GM18868 (cell line): ENCODE results near the gene GRB14.
"Not testable (repeated sequence)": the region's sequence is repeated elsewhere in the genome, so short reads cannot be mapped to it uniquely, and the experiment has no call there.

ENCODE experiments used
- ATAC-seq: cut with Tn5 transposase; IDR thresholded peaks from one replicate; pipeline ENCODE4 v1.9.1; 2021; ENCODE audit warnings: mild to moderate bottlenecking, moderate library complexity; ENCODE audit not compliant: unreplicated experiment

GRB14 gene

DNA sequence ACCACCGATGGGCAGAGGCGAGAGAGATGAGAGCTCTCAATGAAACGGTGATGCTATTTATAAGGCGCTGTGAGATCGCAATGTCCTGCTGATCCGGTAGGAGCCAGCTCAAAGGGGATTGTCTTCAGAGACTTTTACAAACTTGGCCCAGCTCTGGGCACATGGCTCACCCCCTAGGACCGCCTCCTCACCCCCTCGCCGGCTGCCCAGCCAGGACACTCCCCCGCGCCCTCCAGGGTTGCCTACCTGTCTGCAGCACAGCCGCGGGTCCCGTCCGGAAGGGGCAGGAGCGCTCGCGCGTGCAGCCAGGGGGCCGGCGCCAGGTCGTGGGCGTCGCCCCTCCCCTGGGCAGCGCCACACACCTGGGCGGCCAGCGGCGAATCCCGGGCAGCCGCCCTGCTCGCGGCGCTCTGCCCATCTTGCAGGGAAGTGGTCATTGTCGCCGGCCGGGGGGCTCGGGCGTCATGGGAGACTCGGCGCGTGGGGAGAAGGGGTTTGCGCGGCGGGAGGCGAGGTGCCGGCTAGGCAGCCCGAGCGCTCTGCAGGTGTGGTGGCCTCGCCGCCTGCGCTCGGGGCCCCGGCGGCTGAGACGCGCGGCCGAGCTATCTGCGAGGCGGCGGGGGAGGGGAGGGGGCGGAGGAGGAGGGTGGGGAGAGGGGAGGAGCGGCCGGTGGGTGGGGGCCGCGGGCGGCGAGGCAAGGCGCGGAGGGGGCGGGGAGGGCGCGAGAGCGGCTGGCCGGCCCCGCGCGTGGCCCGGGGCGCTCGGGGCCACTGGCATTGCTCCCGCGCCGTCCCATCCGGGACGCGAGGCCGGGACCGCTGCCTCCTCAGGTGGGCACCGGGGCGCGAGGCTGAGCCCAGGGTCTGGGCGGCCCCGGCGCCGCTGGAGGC lies at the start of gene GRB14:
Gene GRB14, minus strand, starts transcription at position 610 of the 891 bp plus-strand sequence. Its CDS starts 173 bp downstream, at position 437.
- ATAC-seq = no peak

DNA sequence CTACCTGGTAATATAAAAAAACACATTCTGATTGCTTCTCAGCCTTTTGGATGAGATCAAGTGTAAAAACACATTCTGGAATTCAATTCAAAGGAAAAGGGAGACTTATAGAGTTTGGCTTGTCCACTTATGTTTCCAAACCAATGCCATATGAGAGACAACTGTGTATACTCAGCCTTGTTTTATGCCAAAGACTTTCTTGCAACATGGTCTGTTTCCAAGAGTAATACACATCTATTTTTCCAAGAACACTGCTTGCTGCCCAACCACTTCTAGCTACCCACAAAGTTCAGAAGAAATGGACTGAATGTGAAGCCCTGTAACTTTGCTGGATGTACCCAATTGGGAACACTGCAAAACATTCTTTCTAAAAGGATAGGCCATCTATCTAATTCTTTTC lies 48.0 kb upstream of the GRB14 start:
- no peak for ATAC-seq

- no peak for ATAC-seq
Measured at GRCh38 chr2:164667566-164667965, 46.3 kb upstream of the GRB14 start.

DNA sequence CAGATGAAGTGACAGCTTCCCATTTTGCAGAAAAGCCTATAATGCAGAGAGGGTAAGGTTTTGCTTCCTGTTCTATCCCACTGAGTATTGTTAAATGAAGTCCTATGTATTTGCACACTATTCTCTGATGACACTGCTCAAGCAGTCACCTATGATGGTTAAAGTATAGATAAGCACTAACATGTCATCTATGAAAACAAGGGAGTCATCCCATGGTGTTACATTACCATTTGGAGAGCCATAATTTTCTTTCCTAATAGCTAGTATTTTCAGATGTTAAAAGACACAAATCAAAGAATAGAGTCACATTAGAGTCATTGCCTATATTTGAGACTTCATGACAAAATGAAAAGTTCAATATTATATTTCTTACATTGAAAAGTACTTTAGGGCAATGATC lies 42.8 kb upstream of the GRB14 start:
- ATAC-seq = no peak

- no peak for ATAC-seq
Measured at GRCh38 chr2:164662868-164663631, 41.8 kb upstream of the GRB14 start.

DNA sequence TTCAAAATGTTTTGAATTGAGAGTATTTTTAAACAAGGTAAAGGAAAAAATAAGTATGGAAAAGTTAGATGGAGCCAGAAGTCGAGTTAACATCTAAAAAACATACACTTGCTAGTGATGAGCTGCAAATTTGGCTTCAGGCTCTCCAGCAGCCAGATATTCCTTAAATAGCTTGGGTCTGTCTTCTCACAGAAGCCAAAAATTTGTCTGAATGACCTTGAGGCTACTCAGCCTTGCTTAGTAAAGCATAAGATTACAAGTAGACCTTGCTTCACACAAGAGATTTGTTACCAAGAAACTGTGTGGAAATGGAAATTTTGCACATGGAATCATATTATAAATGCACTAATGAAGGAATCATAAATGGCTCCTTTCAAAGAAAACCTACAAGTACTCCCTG lies 40.8 kb upstream of the GRB14 start:
- ATAC-seq = no peak

GRCh38 chr2:164661349-164661748 lies 40.1 kb upstream of the GRB14 start:
- no peak for ATAC-seq

GRCh38 chr2:164657129-164657528 lies 35.8 kb upstream of the GRB14 start:
- ATAC-seq = no peak

DNA sequence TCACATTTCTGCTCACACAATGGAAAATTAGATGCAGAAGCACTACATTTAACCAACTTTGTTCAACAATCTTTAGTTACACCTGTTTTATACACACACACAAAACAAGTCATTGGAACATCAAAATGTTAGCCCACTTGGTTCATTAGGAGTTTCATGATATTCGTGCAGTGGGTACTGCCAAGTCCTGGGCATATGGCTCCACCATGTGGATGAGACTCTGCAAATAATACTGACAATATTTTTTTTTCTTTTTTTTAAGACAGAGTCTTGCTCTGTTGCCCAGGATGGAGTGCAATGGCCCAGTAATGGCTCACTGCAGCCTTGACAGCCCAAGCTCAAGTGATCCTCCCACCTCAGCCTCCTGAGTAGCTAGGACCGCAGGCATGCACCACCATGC lies 34.5 kb upstream of the GRB14 start:
- no peak for ATAC-seq

GRCh38 chr2:164655336-164655735 lies 34.1 kb upstream of the GRB14 start:
- ATAC-seq = no peak

GRCh38 chr2:164651361-164651760 lies 30.1 kb upstream of the GRB14 start:
- no peak for ATAC-seq

DNA sequence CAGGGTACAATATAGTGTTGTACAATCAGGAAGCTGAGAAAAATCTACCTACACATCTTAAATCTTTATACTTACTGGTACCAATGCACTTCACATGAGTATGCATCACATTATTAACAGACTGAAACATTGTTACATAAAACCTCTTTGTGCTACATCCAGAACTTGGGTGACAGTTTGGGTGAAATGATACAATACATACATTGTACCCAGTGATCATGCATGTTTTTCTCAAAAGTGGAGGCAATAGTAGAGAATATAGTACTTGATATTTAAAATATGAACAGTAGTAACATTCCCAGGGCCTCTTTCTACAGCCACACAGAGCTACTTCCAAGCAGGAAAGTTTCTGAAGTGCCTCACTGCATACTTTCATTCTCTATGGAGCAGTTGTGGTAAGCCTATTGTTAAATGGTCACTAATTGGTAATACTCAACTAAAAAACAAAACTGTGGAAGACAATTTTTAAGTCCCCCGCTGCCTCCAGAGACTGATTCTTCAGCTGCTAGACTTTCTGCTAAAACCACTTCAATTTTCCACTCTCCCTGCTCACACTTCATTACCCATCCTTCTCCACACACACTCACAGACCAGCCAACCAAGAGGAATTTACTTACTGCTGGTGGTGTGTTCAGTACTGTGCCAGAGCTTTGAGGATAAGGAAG lies 22.9 kb upstream of the GRB14 start:
- ATAC-seq = no peak

DNA sequence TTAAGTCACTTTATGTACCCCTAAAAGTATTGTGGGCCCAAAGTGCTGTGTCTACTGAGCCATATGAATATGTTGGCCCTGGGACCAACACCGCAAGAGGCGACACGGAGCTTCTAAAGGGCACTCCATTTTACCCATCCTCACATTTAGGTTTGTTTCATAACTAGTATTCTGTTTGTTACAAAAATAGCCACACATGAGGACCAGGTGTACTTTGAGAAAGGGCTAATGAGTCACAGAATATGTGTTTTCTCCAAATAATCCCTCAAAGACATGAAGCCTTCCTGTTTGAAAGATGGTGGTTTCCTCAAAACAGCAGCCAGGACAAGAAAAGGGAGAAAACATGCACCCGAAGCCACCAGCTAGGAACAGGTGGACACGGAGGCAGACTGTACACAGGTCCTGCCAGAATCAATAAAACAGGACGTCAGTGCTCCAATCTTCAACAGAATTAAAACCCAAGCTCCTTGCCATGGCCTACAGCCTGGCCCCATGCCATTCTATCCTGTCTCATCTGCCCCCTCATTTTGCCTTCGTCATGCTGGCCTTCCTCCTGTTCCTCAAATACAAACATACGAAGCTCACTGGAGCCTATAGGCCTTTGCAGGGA lies 21.8 kb upstream of the GRB14 start:
- ATAC-seq = no peak

- no peak for ATAC-seq
Measured at GRCh38 chr2:164642268-164642667, 21.0 kb upstream of the GRB14 start.

- ATAC-seq = not testable (repeated sequence)
Measured at GRCh38 chr2:164628319-164628718, 7.0 kb upstream of the GRB14 start.

DNA sequence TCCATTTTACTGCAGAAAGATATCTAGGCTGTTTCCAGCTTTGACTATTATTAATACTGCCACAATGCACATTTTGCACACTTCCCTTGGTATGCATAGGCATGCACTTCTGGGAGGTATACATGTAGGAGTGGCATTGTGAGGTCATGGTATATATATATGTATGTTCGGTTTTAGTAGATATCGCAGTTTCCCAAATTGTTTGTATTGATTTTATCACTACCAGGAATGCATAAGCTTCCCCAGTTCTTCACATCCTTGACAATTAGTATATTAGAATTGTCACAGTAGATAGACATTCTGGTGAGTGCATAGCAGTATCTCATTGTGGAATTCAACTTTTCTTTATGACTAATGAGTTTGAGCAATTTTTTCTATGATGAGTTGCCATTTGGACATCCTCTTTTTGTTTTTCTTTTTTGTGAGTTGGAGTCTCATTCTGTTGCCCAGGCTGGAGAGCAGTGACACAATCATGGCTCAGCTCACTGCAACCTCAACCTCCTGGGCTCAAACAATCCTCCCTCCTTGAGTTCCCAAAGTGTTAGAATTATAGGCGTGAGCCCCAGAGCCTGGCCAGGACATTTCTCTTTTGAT lies 4.2 kb upstream of the GRB14 start:
- ATAC-seq = no peak

DNA sequence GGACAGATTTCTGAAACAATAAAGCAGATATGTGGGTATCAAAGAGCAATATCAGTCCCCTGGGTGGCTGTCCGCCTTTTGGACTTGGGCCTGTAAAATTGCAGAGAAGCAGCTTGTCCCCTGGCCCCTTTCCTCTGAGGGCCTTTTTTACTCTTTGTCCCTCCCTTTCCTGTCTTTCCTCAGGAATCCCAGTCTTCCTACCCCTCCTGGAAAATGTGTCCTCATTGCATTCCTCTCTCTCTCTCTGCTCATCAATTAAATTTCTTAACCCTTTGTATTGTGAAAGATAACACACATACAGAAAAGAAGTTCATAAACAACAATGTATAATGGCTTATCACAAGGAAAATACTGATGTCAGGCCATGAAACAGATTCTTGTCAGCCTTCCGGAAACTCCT lies 3.0 kb upstream of the GRB14 start:
- ATAC-seq = no peak

GRCh38 chr2:164622338-164623106 lies 1.2 kb upstream of the GRB14 start:
- ATAC-seq = no peak

- no peak for ATAC-seq
Measured at GRCh38 chr2:164621764-164622105, 453 bp upstream of the GRB14 start.

DNA sequence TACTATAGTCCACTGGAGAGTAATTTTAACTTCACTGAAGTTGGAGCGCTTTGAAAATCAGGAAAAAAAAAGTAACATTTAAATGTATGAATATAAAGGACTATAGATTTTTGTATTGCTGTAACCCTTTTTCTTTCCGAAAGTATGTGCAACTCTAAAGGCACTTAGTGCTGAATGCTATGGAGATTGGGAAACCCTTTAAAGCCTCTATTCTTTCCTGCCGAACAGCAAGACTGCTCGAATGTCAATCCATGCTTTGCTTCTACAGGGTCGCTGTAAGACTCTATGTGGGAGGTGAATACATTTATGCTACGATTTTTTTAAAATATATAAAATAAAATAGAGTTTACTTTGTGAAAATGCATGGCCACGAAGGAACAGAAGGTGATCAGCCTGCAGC lies 825 bp downstream of the GRB14 start:
- ATAC-seq = no peak
